GM19239 (cell line): ENCODE results near the gene MGP.
A peak's percentile ranks its signal among the peaks of the same experiment; 100 is the strongest.

Experiments
- DNase-seq: peaks from one replicate; pipeline ENCODE4 v3.0.0; 2011; ENCODE audit warnings: low spot score; ENCODE audit not compliant: insufficient read length
- FAIRE-seq: peaks from 2 replicates; lab custom pipeline; 2011; peaks lifted over from hg19 to GRCh38; lab: Jason Lieb, UNC

Gene MGP

DNA sequence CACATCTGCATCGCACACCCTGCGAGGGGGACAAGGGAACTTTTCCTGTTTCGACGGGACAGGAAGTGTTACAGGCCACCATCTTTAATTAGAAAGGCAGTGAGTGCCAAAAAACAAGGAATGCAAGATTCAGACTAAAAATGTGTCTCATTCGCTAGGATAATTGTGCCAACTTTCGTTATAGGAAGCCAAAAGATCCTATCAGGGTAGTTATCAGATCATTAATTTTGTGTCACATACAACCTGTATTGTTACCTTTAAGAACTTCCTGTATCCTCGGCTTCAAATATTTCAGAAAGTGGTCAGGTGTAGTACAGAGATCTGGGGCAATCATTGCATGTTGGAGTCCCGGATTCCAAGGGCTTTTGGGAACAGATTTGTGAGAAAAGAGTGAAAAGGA is 19.2 kb upstream of the MGP start:
- no peak for DNase-seq
- FAIRE-seq, result no peak

DNA sequence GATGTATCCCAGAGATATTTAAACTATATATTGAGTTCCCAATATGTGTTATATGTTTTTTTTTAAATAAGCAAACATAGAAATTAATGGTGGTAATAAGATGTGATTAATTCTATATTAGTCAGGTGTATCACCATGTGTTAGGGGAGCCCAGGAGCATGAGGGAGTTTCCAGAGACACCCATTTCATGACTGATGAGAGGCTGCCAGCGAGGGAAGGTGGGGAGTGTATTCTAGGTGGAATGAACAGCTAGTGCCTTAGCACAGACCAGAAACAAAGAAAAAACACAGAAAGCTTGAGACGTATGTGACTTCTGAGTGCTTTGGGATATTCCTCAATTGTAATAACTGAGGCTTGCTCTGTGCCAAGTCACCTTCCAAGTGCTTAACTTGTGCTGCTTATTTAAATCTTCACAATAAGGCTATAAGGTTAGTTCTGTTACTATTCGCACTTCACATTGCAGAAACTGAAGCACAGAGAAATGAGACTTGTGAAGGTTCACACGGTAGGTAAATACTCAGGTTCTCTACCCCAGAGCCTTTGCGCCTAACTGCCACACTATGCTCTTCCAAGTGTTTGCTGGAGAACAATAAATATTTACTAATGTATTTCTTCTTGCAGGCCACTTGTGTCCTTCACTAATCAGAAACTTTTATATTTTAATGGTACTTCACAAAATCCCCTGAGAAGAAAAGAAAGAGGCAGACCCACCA is 17.9 kb upstream of the MGP start:
- no peak for FAIRE-seq
- no peak for DNase-seq

DNA sequence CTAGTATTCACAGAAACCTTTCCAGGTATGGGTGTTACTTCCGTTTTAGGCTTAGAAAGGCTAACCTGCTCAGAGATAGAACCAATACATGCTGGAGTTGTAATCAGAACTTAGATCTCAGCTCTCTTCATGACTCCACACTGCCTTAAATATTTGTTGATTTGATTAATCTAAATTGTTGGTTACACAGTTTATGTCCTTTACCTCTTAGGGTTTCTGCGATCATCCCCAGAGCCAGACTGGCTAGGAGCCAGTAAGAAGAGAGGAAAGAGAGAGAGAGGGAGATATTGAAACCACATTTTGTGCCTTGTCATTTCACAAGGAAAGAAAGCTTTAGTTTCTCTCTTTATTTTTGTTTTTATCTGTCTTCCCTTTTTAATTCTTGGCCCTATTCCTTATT is 16.8 kb upstream of the MGP start:
- DNase-seq, result no peak
- FAIRE-seq, result no peak

DNA sequence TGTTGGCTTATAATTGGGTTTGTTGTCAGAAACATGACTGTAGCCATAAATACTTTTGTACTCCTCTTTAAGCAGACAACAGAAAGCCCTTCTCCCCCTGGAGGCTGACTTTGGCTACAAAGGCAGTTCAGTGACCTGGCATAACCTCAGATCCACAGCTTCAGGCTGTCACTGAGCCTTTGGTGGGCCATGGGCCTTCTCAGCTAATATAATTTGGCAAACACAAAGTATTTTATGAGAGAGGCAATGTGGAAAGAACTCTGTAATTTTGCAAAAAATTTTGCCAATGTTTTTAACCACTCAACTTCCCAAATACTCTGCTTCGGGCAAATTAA is 15.5 kb upstream of the MGP start:
- no peak for DNase-seq
- FAIRE-seq, result no peak

DNA sequence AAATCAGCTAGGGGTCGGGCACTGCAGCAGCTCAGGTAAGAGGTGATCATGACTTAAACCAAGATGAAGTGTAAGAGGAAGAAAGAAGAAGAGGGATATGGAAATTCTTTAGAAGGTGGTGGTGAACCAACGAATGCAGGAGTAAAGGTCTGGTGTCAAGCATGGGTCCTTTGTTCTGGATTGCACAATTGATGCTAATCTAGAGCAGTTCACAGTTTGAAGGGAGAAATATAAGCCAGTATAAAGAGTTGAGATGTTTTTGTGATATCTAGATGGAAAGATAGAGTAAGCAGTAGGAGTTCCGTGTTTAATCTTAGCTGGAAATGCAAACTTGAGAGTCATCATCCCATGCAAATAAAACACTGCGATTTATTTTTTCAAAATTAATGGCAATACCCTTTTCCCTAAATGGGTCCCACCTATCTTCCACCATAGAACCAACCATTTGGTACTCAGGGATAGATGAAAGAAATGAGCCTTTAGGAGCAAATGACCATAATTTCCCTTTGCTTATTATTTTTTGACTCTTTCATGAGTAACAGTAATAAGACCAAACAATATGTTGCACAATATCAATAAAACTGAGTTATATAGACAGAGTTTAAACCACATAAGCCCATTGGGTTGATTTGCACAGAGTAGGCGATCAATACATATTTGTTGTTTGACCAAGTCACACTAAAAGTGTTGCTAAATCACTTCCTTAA is 15.0 kb upstream of the MGP start:
- no peak for FAIRE-seq
- no peak for DNase-seq

DNA sequence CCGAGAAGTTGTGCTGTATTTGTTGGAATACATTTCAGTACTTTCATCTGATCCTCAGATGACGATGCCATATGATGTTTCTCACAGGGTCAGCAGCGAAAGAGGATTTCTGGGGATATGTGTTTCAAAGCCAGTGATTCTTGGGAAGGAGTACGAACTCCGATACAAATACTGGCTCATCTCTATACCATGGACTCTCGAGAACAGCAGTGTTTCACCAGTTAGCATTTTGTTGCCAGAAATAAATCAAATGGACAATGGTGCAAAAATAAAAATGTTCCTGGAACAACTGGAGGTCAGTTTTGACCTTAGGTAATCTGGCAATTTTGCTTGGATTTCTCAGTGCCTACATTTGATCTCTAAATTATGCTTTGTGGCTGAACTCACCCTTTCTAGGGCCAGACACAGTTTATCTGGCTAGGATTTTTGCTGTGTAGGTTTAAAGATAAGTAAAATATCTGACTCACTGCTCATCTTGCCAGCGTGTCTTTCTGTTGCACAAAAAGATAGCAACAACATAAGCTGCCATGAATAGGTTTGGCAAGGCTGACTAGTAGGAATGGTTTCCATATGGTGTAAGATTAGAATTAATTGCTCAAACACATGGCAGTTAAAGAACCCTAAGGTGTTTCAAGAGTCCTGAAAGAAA is 11.0 kb upstream of the MGP start:
- DNase-seq (no peak), FAIRE-seq (no peak)

DNA sequence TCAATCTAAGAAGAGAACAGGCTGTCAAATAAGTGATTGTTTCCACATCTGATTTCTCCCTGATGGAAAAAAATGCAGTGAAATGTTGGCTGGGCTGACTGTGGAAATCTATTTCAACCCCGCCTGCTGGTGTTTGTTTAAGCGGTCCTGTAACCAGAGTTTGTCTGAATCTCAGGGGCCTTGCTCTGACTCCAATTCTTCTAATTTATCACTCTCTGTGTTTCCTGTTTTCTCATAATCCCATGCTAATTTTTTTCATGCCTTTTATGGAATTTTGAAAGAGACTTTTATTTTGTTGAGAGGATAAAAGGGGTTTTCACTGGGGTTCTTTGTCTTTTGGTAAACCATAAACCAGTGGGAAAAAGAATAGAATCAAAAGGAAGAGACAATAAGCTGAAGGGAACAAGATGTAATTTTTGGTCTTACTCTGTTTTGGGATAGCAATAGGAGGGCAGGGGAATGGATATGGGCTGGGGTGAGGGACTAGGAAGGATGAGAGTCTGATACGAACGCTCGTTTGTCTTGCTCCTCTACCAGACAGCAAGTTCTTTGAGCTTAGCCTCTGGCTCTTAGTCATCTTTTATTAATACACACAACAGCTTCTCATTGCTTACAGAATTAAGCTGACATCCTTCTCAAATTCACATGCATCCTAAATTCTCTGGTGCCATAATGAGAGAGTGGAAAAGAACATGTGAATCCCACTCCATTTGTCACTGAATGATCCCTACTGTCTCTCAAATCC is 8.0 kb upstream of the MGP start:
- FAIRE-seq (peak; percentile 37), DNase-seq (no peak)

DNA sequence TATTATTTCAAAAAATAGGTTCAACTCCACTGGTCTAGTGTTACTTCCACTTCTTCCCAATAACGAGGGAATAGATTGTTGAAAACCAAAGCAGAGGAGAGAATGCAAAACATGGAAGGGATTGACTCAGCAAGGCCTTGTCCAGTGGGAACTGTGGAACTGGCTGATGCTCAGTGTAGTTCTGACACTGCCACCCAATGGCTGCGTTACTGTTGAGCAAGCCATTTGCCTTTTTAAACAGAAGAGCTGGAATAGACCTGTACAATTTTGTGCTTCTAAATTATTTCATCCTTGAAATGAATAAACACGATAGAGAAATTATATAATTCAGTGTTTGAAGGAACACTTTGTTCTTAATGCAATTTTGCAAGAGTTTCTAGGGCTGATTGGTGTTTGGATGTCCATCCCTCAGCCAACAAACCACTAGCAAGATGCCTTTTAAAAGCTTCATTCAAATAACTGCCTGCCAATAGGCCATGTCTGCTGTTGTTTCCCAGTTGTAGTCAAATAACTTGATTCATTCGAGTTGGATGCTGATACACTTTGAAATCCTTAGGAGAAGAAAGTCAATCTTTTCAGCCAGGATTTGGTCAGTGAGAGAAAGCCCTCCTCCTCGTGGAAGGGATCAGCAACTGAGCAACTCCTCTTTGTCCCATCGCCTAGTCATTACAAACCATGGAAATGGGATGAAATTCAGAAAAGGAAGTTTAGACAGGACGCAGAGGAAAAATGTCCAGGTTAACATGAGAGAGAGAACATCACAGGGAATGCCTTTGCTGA is 7.3 kb upstream of the MGP start:
- FAIRE-seq, result no peak

DNA sequence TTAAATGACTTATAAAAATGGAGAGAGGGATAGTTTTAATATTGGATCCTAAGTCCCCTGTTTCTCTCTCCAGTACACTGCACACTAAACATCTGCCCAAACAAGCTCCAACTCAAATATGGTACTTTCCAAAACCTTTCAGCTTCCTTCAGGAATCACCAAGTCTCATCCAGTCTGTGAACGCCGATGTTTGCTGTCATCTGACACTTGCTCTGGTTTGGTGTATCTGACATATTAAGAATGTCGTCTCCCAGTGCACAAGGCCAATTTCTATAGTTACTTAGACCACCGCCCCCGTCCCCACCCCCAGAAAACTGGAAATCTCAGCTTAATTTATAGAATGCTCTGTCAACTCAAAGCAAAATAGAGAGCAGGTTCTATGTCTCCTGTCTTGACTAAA is 5.0 kb upstream of the MGP start:
- FAIRE-seq, result no peak
- no peak for DNase-seq

More for the DNA sequence above, 7.3 kb upstream of the MGP start:
- no peak for DNase-seq

DNA sequence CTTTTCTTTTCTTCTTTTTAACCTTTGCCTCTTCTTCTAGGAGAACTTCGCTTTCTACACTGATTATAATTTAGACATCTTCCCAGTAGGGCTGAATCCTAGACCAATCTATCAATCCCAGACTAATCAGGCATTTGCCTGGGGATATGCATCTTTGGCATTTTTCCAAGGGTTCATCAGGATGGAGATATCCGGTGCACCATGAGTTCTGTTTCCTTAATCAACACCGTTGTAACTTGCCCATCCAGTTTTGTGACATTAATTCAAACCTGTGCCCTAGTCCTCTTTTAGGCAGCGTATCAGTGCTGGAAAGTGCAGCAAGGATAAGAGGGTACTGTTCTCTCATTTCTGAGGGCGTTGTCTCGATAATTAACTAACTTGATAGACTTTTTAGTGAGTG is 617 bp upstream of the MGP start:
- FAIRE-seq (no peak), DNase-seq (no peak)

DNA sequence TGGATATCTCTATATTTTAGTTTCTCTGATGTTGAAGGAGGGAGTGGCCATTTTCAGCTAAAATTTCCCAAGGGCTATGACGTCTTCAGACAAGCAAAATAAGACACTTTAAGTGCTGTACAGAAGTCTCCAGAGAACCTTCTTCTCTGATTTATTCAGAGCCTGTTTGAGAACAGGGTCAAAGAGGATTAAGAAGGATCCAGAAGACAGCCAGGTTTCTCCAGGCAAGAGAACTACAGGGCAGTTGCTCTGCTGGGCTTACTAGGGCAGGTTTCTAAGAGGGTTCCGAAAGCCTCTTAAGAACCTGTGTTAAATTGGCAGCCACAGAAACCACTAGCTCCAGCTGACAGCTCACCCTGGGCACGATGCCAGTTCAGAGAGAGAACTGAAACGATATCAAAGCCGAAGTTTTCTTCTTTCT is 1.2 kb downstream of the MGP start:
- peak; percentile 7 for DNase-seq
- peak; percentile 84 for FAIRE-seq

DNA sequence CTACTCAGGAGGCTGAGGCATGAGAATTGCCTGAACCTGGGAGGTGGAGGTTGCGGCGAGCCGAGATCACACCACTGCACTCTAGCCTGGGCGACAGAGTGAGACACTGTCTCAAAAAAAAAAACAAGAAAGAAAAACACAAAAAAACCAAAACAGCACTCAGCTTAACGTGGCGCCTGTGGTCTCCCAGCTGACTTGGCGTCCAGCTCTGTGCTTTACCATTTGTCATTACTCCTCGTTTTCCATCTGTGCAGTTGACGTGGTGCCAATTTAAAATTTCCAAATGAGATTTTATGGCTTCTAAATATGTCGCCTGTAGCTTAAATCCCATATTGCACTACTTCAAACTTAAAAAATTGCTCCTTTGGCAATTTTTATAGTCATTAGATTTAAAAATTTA is 2.0 kb downstream of the MGP start:
- no peak for DNase-seq
- FAIRE-seq, result no peak

DNA sequence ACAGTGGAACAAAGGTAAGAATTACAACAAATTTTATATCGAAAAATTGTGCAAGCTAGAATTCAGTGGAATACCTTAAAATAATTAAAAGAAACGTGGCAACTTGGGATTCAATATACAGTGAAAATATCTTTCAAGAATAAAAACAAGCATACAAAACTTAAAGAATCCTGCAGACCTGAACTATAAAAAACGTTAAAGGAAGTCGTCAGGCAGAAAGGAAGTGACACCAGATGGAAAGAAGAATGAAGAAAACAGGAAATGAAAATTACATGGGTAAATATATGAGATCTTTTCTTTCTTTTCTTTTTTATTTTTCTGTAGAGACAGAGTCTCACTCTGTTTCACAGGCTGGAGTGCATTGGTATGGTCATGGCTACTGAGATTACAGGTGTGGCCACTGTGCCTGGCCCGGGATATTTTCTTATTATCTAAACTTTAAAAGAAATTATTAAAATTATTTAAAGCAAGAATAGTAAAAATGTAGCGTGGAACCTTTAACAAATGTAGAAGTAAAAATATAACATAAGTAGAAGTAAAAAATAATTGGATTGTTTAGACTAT is 4.7 kb downstream of the MGP start:
- DNase-seq (no peak), FAIRE-seq (no peak)

DNA sequence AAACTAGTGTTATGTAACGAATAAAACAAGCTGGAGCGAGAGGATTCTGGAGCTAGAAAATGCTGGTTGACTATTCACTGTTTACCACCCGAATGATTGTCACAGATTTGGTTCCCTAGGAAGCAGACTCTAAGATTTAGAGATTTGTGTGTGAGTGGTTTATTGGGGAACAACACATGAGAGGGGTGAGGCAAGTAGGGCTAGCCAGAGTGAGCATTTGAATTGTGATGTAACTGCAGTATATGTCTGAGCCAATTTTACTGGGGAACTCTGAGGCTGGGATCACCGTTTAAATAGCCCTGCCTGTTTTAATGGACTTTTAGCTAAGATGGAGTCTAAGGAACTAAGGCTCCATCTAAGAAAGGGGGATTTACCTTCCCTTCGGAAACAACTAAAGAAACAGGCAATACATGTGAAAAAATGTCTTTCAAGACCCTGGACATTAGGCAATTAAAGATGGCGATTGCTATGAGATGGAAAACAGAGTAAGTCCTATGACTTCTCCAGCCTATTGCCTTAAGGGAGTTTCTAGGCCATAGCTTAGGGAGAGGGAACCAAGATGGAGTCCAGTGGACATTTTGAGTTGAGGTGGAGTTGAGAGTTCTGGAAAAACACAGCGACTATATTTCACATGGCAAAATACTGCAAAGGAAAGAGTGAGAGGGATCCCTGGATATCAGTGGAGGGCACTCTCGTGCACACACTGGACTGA is 6.3 kb downstream of the MGP start:
- FAIRE-seq, result no peak
- no peak for DNase-seq

DNA sequence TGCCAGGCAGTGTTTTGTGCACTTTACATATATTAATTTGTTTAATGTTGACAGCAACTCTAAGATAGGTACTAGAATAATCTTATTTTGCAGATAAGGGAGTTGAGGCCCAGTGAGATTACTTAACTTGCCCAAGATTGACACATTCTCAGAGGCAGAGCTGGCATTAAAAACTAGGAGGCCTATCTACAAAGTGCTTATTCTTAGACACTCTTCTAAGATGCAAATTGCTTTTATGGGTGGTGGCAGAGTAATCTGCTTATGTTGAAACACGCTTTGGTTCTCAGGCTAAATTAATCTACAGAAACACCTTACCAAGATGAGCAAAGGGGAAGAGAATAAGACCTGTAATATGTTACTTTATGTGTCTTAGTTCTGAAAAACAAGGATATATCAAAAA is 7.2 kb downstream of the MGP start:
- FAIRE-seq (no peak), DNase-seq (no peak)

DNA sequence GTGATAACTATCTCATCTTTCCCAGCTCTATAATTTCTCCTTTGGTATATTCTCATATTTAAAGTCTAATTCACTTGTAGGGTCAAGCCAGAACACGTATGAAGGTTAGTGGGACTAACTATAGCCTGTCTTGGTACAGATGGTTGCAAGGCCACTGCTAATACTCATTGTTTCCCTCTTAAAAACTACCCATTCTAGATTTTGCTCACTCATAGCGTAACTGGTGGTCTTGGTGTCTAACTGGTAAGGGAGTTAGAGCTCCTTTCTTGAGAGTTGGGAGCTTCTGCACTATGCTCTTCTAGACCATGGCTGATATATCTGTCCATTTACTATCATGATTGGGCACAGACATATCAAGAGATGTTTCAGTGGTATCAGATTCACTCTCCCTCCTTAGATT is 8.8 kb downstream of the MGP start:
- no peak for FAIRE-seq
- DNase-seq, result no peak

DNA sequence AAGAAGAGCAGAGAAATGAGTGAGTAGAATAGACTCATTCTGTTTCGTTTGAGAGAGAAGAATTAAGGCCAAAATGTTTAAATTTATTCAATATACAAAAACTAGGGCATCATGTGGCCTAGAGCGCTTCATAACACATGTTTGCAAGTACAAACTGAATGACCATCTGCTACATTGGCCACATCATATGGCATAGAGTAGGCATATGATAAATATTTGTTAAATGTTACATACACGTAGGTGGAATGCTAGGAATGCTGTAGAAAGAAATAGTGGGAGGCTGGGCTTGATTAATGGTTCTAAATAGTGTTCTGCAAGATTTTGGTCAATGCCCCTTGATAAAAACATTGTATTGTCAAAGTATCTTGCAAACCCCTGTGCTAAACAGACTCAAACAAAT is 10.8 kb downstream of the MGP start:
- FAIRE-seq (no peak), DNase-seq (no peak)

DNA sequence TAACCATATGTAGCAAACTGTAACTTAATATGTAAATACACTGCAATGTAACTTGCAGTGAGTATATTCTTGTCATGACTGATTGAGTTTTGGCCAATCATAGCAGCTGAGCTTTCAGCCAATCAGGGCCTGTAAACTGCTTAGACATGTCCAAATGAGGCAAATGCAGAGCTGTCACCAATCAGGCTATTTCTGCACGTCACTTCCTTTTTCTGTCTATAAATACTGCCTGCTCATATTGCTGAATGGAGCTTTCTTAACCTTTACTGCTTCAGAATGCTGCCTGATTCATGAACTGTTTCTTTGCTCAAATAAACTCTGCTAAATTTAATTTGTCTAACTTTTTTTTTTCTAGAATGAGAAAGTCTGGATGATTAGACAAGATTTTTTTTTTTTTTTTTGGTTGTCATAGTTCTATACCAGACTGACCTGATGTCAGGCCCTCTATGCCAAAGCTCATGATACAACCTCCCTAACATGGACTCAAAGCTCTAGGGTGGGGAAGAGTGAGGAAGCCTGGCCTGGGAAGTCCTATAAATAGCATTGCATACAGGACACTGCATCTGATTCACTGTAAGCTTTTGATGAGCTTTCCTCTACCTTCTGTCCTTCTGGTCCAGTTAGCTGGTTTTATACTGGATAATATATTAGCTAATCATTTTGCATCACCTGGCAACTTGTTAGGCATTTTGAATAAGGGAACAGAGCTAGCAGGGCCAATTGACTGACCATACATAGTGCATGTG is 12.0 kb downstream of the MGP start:
- FAIRE-seq (no peak), DNase-seq (no peak)

DNA sequence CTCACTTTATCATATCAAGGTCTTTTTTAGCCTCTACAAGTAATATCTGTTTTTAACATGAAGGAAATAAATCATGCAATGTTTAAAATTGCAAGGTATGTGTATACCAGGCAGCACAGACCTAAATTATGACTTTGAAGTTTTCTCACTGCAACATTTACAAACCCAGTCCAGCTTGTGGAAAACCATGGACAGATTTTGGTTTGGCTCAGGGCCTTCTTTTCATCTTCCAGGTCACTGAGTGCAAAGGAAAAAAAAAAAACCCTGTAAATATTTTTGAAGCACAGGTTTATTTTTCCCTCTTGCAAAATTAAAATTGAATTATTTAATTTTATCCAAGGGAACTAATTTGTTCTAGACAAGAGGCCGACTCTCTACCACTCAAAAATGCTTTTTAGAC is 13.8 kb downstream of the MGP start:
- FAIRE-seq (no peak), DNase-seq (no peak)
